Mesendoderm (in vitro differentiated cells): ENCODE data around the gene INSM1.

Source experiments
- DNase-seq: peaks from one replicate; pipeline ENCODE4 v3.0.0; 2013
- H2AK5ac ChIP-seq: 2 replicates; pipeline ENCODE4 v1.6.1; 2013; ENCODE audit warnings: low read length, inconsistent platforms
- H2BK120ac ChIP-seq: 2 replicates; pipeline ENCODE4 v1.6.1; 2013; ENCODE audit warnings: low read depth, mild to moderate bottlenecking, low read length, moderate library complexity, mixed read lengths
- H2BK15ac ChIP-seq: replicated peaks from 2 replicates; pipeline ENCODE4 v1.6.1; 2013; ENCODE audit warnings: low read depth, mild to moderate bottlenecking, moderate library complexity
- H2BK5ac ChIP-seq: 2 replicates; pipeline ENCODE4 v1.6.1; 2013; ENCODE audit warnings: low read length, inconsistent platforms
- H3K18ac ChIP-seq: 2 replicates; pipeline ENCODE4 v1.6.1; 2013; ENCODE audit warnings: mild to moderate bottlenecking, low read length, mixed read lengths
- H3K23ac ChIP-seq: one replicate; pipeline ENCODE4 v1.6.1; 2013; ENCODE audit warnings: low read length
- H3K27ac ChIP-seq: 2 replicates; pipeline ENCODE4 v1.5.1; 2013; ENCODE audit warnings: low read depth, mild to moderate bottlenecking, inconsistent platforms, low read length, moderate library complexity
- H3K27me3 ChIP-seq: 2 replicates; pipeline ENCODE4 v1.6.1; 2013; ENCODE audit warnings: low read length, control low read depth, mild to moderate bottlenecking, inconsistent platforms; ENCODE audit not compliant: insufficient read depth, poor library complexity
- H3K36me3 ChIP-seq: 2 replicates; pipeline ENCODE4 v1.6.1; 2013; ENCODE audit warnings: low read length, inconsistent platforms; ENCODE audit not compliant: control insufficient read depth, insufficient read depth
- H3K4ac ChIP-seq: one replicate; pipeline ENCODE4 v1.6.1; 2013; ENCODE audit warnings: low read depth, mild to moderate bottlenecking, low read length, moderate library complexity
- H3K4me1 ChIP-seq: 2 replicates; pipeline ENCODE4 v1.6.1; 2013; ENCODE audit warnings: low read depth, low read length, inconsistent platforms; ENCODE audit not compliant: control insufficient read depth
- H3K4me2 ChIP-seq: 2 replicates; pipeline ENCODE4 v1.6.1; 2013; ENCODE audit warnings: low read length
- H3K4me3 ChIP-seq: 2 replicates; pipeline ENCODE4 v1.5.1; 2013; ENCODE audit warnings: mild to moderate bottlenecking, low read length
- H3K56ac ChIP-seq: one replicate; pipeline ENCODE4 v1.6.1; 2013; ENCODE audit warnings: low read length
- H3K79me1 ChIP-seq: 2 replicates; pipeline ENCODE4 v1.6.1; 2013; ENCODE audit warnings: low read length, inconsistent platforms
- H3K79me2 ChIP-seq: 2 replicates; pipeline ENCODE4 v1.6.1; 2013; ENCODE audit warnings: mild to moderate bottlenecking, low read length; ENCODE audit not compliant: control insufficient read depth, insufficient read depth
- H3K9ac ChIP-seq: 2 replicates; pipeline ENCODE4 v1.6.1; 2013; ENCODE audit warnings: low read length, inconsistent platforms
- H4K5ac ChIP-seq: one replicate; pipeline ENCODE4 v1.6.1; 2013; ENCODE audit warnings: low read length
- H4K8ac ChIP-seq: one replicate; pipeline ENCODE4 v1.6.1; 2013; ENCODE audit warnings: low read depth, mild to moderate bottlenecking, control low read depth, low read length, moderate library complexity
- WGBS: extraction: QIAGEN DNeasy Blood & Tissue Kit; methylation state at CpG from one replicate; pipeline ENCODE4 v1.1.7; 2013; ENCODE audit warnings: low lambda C conversion rate, missing lambda C conversion rate; ENCODE audit not compliant: insufficient coverage; ENCODE audit errors: extremely low coverage; 5-methylcytosine and 5-hydroxymethylcytosine counted together

INSM1 gene

DNA sequence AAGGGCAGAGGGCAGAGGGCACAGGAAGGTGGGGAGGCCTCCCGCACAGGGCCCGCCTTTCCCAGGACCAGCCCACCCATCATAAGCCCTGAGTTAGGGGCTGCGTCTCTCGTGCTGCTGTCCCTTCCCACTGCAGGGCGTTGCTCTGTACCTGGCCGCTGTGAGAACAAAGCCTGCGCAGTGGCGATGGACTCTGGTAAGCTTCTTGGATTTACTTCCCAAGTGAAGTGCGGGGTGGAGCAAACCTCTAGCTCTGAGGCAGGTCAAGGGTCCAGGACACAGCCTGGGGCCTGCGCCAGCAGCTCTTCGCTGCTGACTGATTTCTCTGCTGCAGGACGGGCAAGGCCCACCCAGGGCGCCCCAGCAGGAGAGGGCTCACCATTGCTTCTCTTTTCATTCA lies 23.9 kb downstream of the INSM1 start:
- H2BK15ac ChIP-seq, result no peak overlapping the region
- no peaks in the 10 kb centered on the region for H3K79me2 ChIP-seq
- H3K4me1 ChIP-seq, result no peaks in the 10 kb centered on the region
- H3K9ac ChIP-seq, result no peak overlapping the region
- no peak overlapping the region for H2BK120ac ChIP-seq
- H3K36me3 ChIP-seq, result no peaks in the 10 kb centered on the region
- H3K56ac ChIP-seq, result no peak overlapping the region
- no peak for DNase-seq
- no peak overlapping the region for H3K18ac ChIP-seq
- no peak overlapping the region for H2AK5ac ChIP-seq
- no peak overlapping the region for H3K4me2 ChIP-seq
- no peaks in the 10 kb centered on the region for H3K27me3 ChIP-seq
- no peak overlapping the region for H2BK5ac ChIP-seq
- H3K4ac ChIP-seq, result no peak overlapping the region
- WGBS, result no CpG with 5 or more reads among the region's 13 CpGs
- H3K4me3 ChIP-seq, result no peak overlapping the region
- H4K8ac ChIP-seq, result no peak overlapping the region
- no peaks in the 10 kb centered on the region for H3K79me1 ChIP-seq
- no peak overlapping the region for H3K23ac ChIP-seq
- H3K27ac ChIP-seq, result no peak overlapping the region
- no peak overlapping the region for H4K5ac ChIP-seq

DNA sequence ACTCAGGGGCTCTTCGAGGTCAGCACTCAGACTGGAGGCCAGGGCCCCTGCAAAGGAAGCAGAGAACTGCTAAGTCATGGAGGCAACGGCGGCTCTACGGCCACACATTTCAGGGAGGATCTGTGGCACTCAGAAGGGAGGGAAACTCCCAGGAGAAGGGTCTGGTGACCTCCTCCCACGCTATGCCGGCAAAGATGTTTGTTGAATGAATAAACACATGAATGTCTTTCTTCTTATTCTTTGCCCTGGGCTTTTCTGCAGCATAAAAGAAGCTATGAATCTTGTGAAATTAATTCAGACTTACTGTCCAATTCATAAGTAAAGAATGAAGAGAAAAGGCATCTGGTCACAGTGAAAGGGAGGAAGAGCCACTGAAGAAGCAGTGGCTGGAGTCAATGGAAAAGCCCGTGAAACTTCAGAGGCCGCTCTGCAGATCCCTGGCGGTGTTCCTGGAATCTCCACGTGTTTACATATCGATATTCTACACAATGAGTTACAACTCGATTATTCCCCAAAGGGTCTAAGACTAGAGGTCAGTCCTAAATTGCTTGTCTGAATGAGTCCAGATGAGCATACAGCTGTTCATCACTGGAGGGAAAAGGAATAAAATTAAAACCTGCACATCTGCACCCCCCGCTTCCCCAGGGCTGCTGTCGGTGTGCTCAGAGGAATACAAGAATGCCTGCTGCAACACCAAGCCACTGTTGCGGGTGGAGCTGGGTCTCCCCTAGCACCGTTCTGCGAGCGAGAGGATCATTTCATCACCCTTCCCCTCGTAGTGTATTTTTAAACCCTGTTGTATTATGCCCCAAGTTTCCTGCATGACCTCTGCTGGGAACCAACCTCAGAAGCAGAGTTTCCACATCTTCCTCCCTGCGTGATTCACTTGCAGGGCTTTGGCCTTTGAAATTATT lies 25.6 kb downstream of the INSM1 start:
- Histone ChIP-seq H3K9ac (no peak overlapping the region), H4K8ac (no peak overlapping the region), H4K5ac (no peak overlapping the region), H2BK15ac (no peak overlapping the region), H3K18ac (no peak overlapping the region), H3K27me3 (no peaks in the 10 kb centered on the region), H3K4ac (no peak overlapping the region), H3K27ac (no peak overlapping the region), H3K23ac (no peak overlapping the region), H2BK120ac (no peak overlapping the region), H2BK5ac (no peak overlapping the region), H3K4me3 (no peak overlapping the region), H3K79me2 (no peaks in the 10 kb centered on the region), H2AK5ac (no peak overlapping the region), H3K36me3 (no peaks in the 10 kb centered on the region), H3K56ac (no peak overlapping the region), H3K79me1 (no peaks in the 10 kb centered on the region), H3K4me2 (no peak overlapping the region), H3K4me1 (no peaks in the 10 kb centered on the region)
- no peak for DNase-seq
- WGBS, result no CpG with 5 or more reads among the region's 20 CpGs

DNA sequence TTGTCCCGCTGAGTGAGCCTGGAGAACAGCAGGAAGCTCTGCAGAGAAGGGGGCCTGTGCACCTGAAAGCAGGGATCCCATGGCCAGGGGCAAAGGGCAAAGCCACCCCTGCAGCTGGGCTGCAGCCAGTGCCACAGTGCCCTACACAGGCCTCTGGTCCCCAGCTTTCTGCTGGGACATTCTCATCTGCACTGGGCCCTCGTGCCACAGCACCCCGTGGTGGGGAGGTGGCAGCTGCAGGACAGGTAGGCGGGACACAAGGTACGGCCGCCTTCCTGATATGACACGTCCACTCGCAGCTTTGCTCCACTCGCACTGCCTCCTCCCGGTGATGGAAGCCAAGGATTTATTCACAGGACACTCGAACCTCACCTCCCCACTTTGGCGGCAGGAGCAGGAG lies 27.2 kb downstream of the INSM1 start:
- WGBS, result no CpG with 5 or more reads among the region's 12 CpGs
- H3K27ac ChIP-seq, result no peak overlapping the region

DNA sequence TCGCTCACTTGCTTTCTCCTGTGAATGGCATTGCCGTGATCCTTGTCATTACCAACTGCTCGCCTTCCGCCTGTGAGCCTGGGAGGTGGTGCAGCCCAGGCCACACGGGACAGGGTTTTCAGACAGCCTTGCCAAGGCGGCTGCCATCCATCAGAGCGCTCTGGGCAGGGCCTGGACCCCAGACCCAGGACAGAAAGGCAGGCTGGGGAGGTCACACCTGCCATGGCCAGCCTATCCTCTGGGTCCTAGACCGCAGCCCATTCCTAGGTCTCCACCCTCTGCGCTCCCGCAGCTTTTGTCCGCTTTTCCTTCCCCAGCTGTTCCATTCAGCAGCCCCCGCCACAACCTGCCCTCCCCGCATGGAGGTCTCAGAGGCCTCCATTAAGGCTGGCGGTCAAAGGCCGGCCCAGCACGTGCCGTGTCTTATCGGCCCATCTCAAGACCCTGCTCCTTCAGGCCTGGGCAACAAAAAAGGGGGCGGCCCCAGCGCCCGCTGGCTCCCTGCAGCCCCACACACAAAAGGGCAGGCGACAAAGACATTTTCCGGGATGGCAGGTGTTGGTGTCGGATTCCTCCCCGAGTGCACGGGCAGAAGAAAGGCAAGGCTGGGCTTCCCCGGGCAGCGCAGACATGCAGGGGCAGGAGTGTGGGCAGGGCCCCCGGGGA lies 28.1 kb downstream of the INSM1 start:
- Histone ChIP-seq H3K23ac (no peak overlapping the region), H4K8ac (no peak overlapping the region), H2BK5ac (no peak overlapping the region), H3K27ac (no peak overlapping the region), H3K27me3 (no peaks in the 10 kb centered on the region), H3K18ac (no peak overlapping the region), H3K79me1 (no peaks in the 10 kb centered on the region), H3K4me2 (no peak overlapping the region), H2AK5ac (no peak overlapping the region), H3K4me1 (no peaks in the 10 kb centered on the region), H2BK120ac (no peak overlapping the region), H3K4me3 (no peak overlapping the region), H4K5ac (no peak overlapping the region), H2BK15ac (no peak overlapping the region), H3K36me3 (no peaks in the 10 kb centered on the region), H3K56ac (no peak overlapping the region), H3K4ac (no peak overlapping the region), H3K79me2 (no peaks in the 10 kb centered on the region), H3K9ac (no peak overlapping the region)
- DNase-seq, result no peak
- no CpG with 5 or more reads among the region's 29 CpGs for WGBS

More for the DNA sequence above, 27.2 kb downstream of the INSM1 start:
- no peak for DNase-seq
- H3K23ac ChIP-seq, result no peak overlapping the region
- H3K9ac ChIP-seq, result no peak overlapping the region
- H2AK5ac ChIP-seq, result no peak overlapping the region
- no peak overlapping the region for H4K8ac ChIP-seq
- no peak overlapping the region for H3K56ac ChIP-seq
- H3K4me3 ChIP-seq, result no peak overlapping the region
- H2BK120ac ChIP-seq, result no peak overlapping the region
- no peak overlapping the region for H3K4me2 ChIP-seq
- H3K79me2 ChIP-seq, result no peaks in the 10 kb centered on the region
- no peaks in the 10 kb centered on the region for H3K4me1 ChIP-seq
- H2BK15ac ChIP-seq, result no peak overlapping the region
- H3K18ac ChIP-seq, result no peak overlapping the region
- H4K5ac ChIP-seq, result no peak overlapping the region
- H3K27me3 ChIP-seq, result no peaks in the 10 kb centered on the region
- H3K4ac ChIP-seq, result no peak overlapping the region
- no peaks in the 10 kb centered on the region for H3K79me1 ChIP-seq
- H2BK5ac ChIP-seq, result no peak overlapping the region
- no peaks in the 10 kb centered on the region for H3K36me3 ChIP-seq

DNA sequence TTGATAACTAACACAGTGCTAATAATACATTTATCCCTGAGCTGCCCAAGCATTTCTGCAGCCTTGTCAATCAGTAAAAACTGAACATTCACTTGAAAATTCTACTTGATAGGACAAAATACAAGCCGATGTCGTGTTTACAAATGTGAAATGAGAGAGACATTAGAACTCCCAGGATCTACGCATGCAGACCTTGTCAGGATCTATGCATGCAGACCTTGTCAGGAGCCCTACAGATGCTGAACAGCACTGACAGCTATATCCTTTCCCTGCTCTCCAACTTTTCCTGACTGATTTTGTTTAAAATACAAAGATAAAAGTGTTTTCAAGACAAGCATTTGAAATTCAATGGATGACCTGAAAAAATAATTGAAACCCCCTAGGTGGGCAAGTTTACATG lies 28.9 kb downstream of the INSM1 start:
- H3K23ac ChIP-seq, result no peak overlapping the region
- no peak overlapping the region for H3K27ac ChIP-seq

More for the DNA sequence above, 28.9 kb downstream of the INSM1 start:
- H3K18ac ChIP-seq, result no peak overlapping the region
- H3K27me3 ChIP-seq, result no peaks in the 10 kb centered on the region
- H3K79me1 ChIP-seq, result no peaks in the 10 kb centered on the region
- H2BK120ac ChIP-seq, result no peak overlapping the region
- H3K4ac ChIP-seq, result no peak overlapping the region
- H3K4me2 ChIP-seq, result no peak overlapping the region
- H3K9ac ChIP-seq, result no peak overlapping the region
- H2BK5ac ChIP-seq, result no peak overlapping the region
- no peaks in the 10 kb centered on the region for H3K79me2 ChIP-seq
- no peak overlapping the region for H3K56ac ChIP-seq
- H4K8ac ChIP-seq, result no peak overlapping the region
- no peaks in the 10 kb centered on the region for H3K4me1 ChIP-seq
- no CpG with 5 or more reads among the region's 3 CpGs for WGBS
- no peak overlapping the region for H2AK5ac ChIP-seq
- no peak overlapping the region for H4K5ac ChIP-seq
- no peak overlapping the region for H3K4me3 ChIP-seq
- H2BK15ac ChIP-seq, result no peak overlapping the region
- DNase-seq, result no peak
- H3K36me3 ChIP-seq, result no peaks in the 10 kb centered on the region
